Left ventricle myocardium inferior (tissue), 1 donor: ENCODE measurements around the gene UNK. TPM values are rescaled to one million over a fixed set of nuclear protein-coding genes. Genes with fewer than 3 reads are reported as not detected.

Experiments
- DNase-seq: peaks from one replicate; pipeline ENCODE4 v3.0.0-alpha.2; 2020
- H3K27ac ChIP-seq: fragments of 200-600 bp; replicated peaks from 2 replicates; pipeline ENCODE4 v1.8.0; 2021
- H3K27me3 ChIP-seq: fragments of 200-600 bp; 2 replicates; pipeline ENCODE4 v1.8.0; 2021; ENCODE audit warnings: low read depth
- H3K36me3 ChIP-seq: fragments of 200-600 bp; 2 replicates; pipeline ENCODE4 v1.8.0; 2021
- H3K4me1 ChIP-seq: fragments of 200-600 bp; 2 replicates; pipeline ENCODE4 v1.8.0; 2021
- H3K4me3 ChIP-seq: fragments of 200-600 bp; 2 replicates; pipeline ENCODE4 v1.8.0; 2021; ENCODE audit warnings: mild to moderate bottlenecking, moderate library complexity
- H3K9me3 ChIP-seq: fragments of 200-600 bp; replicated peaks from 2 replicates; pipeline ENCODE4 v1.8.0; 2021
- intact Hi-C: fragments of 100-400 bp; cut with micrococcal nuclease; formaldehyde crosslinking; loops from one replicate; pipeline ENCODE4 v1.11.0; 2022
- total RNA-seq: library from RNA; stranded (reverse); fragmentation: NEBNext Ultra II Directional; extraction: Animal tissue kit (Norgen Biotek cat#: 25700); gene quantifications from one replicate; pipeline ENCODE4 v1.2.1, GENCODE V29; 2021
- TF ChIP-seq, protein P1 (sequence below): fragments of 200-600 bp; IDR thresholded peaks from 2 replicates; pipeline ENCODE4 v1.8.0; 2021; ENCODE audit warnings: antibody characterized with exemption, mild to moderate bottlenecking, borderline replicate concordance
- donor health status: DM: no; HTN: yes; CAD: no; lungs with severe emphysema.

The UNK gene
- total RNA-seq, 1 donor from 2014 or later = 14.7 TPM

GRCh38 chr17:75835654-75835987 is 51.0 kb downstream of the UNK start:
- no peak for DNase-seq
- no peak overlapping the region for H3K27ac ChIP-seq

GRCh38 chr17:75836605-75837004 is 52.0 kb downstream of the UNK start:
- DNase-seq = no peak
- Histone ChIP-seq H3K4me3 (no peak overlapping the region), H3K36me3 (peaks cover 9% of the 10 kb centered on the region), H3K27me3 (no peaks in the 10 kb centered on the region), H3K4me1 (peaks cover 33% of the 10 kb centered on the region), H3K27ac (no peak overlapping the region), H3K9me3 (no peaks in the 10 kb centered on the region)
- intact Hi-C loops = no loop called here
- TF ChIP-seq, protein P1, sequence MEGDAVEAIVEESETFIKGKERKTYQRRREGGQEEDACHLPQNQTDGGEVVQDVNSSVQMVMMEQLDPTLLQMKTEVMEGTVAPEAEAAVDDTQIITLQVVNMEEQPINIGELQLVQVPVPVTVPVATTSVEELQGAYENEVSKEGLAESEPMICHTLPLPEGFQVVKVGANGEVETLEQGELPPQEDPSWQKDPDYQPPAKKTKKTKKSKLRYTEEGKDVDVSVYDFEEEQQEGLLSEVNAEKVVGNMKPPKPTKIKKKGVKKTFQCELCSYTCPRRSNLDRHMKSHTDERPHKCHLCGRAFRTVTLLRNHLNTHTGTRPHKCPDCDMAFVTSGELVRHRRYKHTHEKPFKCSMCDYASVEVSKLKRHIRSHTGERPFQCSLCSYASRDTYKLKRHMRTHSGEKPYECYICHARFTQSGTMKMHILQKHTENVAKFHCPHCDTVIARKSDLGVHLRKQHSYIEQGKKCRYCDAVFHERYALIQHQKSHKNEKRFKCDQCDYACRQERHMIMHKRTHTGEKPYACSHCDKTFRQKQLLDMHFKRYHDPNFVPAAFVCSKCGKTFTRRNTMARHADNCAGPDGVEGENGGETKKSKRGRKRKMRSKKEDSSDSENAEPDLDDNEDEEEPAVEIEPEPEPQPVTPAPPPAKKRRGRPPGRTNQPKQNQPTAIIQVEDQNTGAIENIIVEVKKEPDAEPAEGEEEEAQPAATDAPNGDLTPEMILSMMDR = no peak

More at GRCh38 chr17:75835654-75835987, 51.0 kb downstream of the UNK start:
- Histone ChIP-seq H3K4me1 (peaks cover 33% of the 10 kb centered on the region), H3K4me3 (no peak overlapping the region), H3K9me3 (no peaks in the 10 kb centered on the region), H3K36me3 (peaks cover 9% of the 10 kb centered on the region), H3K27me3 (no peaks in the 10 kb centered on the region)
- intact Hi-C loops = no loop called here
- TF ChIP-seq, protein P1 = no peak

DNA sequence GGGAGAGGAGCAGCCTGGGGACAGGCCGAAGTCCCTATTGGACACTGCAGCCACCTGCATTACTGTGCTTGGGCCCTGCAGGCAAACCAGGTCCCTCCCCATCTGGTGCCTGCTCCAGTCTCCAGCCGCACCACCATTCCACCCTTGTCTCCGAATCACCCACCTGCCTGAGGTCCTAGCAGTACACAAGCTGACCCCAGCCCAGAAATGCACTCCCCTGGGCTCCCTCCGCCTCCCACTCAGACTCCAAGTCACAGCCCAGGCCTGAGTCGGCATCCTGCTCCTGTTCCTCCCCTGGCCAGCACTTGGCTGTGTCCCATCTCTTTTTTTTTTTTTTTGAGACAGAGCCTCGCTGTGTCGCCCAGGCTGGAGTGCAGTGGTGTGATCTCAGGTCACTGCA is 53.3 kb downstream of the UNK start:
- H3K4me3 ChIP-seq = no peak overlapping the region
- no peaks in the 10 kb centered on the region for H3K9me3 ChIP-seq
- TF ChIP-seq, protein P1 = no peak
- no peaks in the 10 kb centered on the region for H3K27me3 ChIP-seq
- H3K4me1 ChIP-seq = peaks cover 21% of the 10 kb centered on the region
- H3K36me3 ChIP-seq = peaks cover 9% of the 10 kb centered on the region
- no peak for DNase-seq
- peak overlapping the region; percentile 12 for H3K27ac ChIP-seq
- intact Hi-C loops = no loop called here

GRCh38 chr17:75838410-75838809 is 53.8 kb downstream of the UNK start:
- Histone ChIP-seq H3K36me3 (peaks cover 9% of the 10 kb centered on the region), H3K27ac (no peak overlapping the region), H3K27me3 (no peaks in the 10 kb centered on the region)

DNA sequence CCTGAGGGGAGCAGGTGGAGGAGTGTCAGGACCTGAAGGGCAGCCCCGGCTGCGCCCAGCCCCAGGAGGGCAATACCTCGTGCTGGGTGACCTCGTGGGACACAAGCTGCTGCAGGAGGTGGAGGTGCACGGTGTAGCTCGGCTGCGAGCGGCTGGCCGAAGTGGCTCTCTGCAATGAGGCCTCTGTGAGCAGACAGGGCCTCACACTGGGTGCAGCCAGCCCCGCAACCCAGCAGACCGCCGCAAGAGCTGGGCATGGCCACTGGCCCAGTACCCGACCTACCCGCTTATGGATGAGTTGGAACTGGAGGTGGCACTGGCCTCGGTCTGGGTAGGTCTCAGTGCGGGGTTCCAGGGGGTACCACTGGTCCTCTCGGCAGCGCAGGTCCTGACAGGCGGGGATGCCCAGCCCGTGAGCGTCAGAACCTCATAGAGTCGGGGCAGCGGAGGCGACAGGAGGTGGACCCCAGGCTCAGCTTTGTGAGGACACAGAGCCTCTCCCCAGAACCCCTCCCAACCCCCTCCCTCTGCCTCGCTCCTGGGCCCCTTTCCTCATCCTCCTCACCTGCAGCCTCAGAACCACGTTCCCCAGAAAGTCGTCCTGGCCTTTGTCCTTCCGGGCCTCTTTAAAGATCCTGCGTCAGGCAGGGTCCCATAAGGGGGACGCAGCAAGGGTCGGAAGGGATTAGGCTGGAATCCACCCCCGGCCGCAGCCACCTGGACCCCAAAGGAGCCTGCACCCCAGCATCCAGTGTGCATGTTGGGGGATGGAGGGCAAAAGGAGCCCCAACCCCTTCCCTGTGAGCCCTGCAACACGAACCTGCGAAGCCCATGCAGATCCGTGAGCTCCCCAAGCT is 55.6 kb downstream of the UNK start:
- Histone ChIP-seq H3K4me1 (peaks cover 27% of the 10 kb centered on the region), H3K9me3 (no peaks in the 10 kb centered on the region), H3K4me3 (no peak overlapping the region), H3K36me3 (peaks cover 9% of the 10 kb centered on the region), H3K27ac (no peak overlapping the region), H3K27me3 (no peaks in the 10 kb centered on the region)
- DNase-seq = no peak
- TF ChIP-seq, protein P1 = no peak
- intact Hi-C loops = no loop called here

More at GRCh38 chr17:75838410-75838809, 53.8 kb downstream of the UNK start:
- TF ChIP-seq, protein P1 = no peak
- DNase-seq = no peak
- Histone ChIP-seq H3K4me3 (no peak overlapping the region), H3K4me1 (peaks cover 16% of the 10 kb centered on the region), H3K9me3 (no peaks in the 10 kb centered on the region)
- intact Hi-C loops = no loop called here
